ENCODE measurements around the gene ADAMTS2. TPM values are rescaled to one million over a fixed set of nuclear protein-coding genes. Genes with fewer than 3 reads are reported as not detected.

Gene ADAMTS2
- total RNA-seq, 2 experiments from 2014 or later = not detected

- no peak overlapping the region for H3K4me3 Mint-ChIP-seq
- no peak overlapping the region for H3K27ac Mint-ChIP-seq
- ATAC-seq (no peak), DNase-seq (no peak)
- H3K27me3 Mint-ChIP-seq (ENCODE audit: low read depth) = no peaks in the 10 kb centered on the region
- H3K36me3 Mint-ChIP-seq (ENCODE audit: low read depth) = no peaks in the 10 kb centered on the region
- H3K9me3 Mint-ChIP-seq (ENCODE audit: insufficient read depth) = no peaks in the 10 kb centered on the region
- ChIA-PET CTCF (no interaction called here), POLR2A (no interaction called here)
- H3K4me1 Mint-ChIP-seq (ENCODE audit: low read depth) = no peaks in the 10 kb centered on the region
These were observed 213.2 kb downstream of the ADAMTS2 start for GRCh38 chr5:179131886-179132585.

DNA sequence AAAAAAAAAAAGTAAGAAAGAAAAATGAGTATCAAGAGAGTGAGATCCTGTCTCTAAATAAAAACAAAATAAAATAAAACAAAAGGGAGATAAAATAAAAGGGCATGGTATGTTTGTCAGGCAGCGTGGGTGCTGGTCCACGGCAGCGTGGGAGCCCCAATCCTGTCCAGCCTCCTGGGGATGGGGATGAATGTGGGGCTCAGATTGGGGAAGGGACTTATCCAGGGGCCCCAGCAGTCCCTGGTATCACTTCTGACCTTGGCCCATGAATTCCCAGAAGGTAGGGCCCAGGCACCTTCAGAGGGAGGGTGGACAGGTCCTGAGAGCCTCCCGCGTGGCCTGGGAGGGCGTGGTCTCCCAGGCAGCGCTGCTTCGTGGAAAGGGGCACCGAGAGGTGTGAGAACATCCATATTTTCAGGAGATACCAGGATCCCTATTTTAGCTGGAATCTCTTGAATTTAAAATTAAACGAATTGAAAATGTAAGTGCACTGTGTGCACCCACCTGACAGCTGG is 213.9 kb downstream of the ADAMTS2 start:
- no peak overlapping the region for H3K27ac Mint-ChIP-seq
- CTCF ChIA-PET = no interaction called here
- no peak for DNase-seq
- H3K9me3 Mint-ChIP-seq (ENCODE audit: insufficient read depth) = no peaks in the 10 kb centered on the region
- no peaks in the 10 kb centered on the region for H3K27me3 Mint-ChIP-seq (ENCODE audit: low read depth)
- H3K4me1 Mint-ChIP-seq (ENCODE audit: low read depth) = no peaks in the 10 kb centered on the region
- POLR2A ChIA-PET = no interaction called here
- H3K4me3 Mint-ChIP-seq = no peak overlapping the region
- no peak for ATAC-seq
- no peaks in the 10 kb centered on the region for H3K36me3 Mint-ChIP-seq (ENCODE audit: low read depth)

GRCh38 chr5:179130101-179130681 is 215.1 kb downstream of the ADAMTS2 start:
- no peak overlapping the region for H3K4me3 Mint-ChIP-seq
- no peak overlapping the region for H3K27ac Mint-ChIP-seq
- no peaks in the 10 kb centered on the region for H3K36me3 Mint-ChIP-seq (ENCODE audit: low read depth)
- no peaks in the 10 kb centered on the region for H3K4me1 Mint-ChIP-seq (ENCODE audit: low read depth)
- ChIA-PET POLR2A (no interaction called here), CTCF (no interaction called here)
- ATAC-seq (no peak), DNase-seq (no peak)
- no peaks in the 10 kb centered on the region for H3K27me3 Mint-ChIP-seq (ENCODE audit: low read depth)
- no peaks in the 10 kb centered on the region for H3K9me3 Mint-ChIP-seq (ENCODE audit: insufficient read depth)

DNA sequence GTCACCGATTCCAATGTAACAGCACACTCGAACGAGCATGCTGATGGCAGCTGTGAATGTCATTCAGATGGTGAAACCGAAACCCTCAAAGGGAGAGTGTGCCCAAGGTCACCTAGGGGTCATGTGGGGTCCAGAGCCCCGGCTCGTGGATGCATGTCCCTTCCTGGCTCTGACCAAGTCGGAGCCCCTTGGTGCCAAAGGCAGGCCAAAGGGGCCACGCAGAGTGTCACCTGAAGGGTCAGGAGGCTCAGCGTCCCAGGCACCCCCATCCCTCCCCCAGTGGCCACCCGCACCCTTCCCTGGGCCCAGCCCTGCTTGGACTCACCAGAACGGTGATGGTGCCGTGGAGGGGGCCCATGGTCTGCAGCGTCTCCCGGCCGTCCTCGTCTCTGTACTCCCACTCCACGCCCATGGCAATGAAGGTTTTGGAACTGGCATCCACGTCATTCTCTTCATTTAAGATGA is 215.6 kb downstream of the ADAMTS2 start:
- H3K36me3 Mint-ChIP-seq (ENCODE audit: low read depth) = no peaks in the 10 kb centered on the region

GRCh38 chr5:179128976-179129375 is 216.3 kb downstream of the ADAMTS2 start:
- Mint-ChIP-seq H3K27ac (no peak overlapping the region), H3K4me3 (no peak overlapping the region), H3K36me3 (ENCODE audit: low read depth) (no peaks in the 10 kb centered on the region), H3K9me3 (ENCODE audit: insufficient read depth) (no peaks in the 10 kb centered on the region), H3K4me1 (ENCODE audit: low read depth) (no peaks in the 10 kb centered on the region), H3K27me3 (ENCODE audit: low read depth) (no peaks in the 10 kb centered on the region)
- ChIA-PET CTCF (no interaction called here), POLR2A (no interaction called here)
- DNase-seq (no peak), ATAC-seq (no peak)

More for the DNA sequence above, 215.6 kb downstream of the ADAMTS2 start:
- H3K27ac Mint-ChIP-seq = no peak overlapping the region
- DNase-seq = no peak
- ATAC-seq = no peak
- H3K27me3 Mint-ChIP-seq (ENCODE audit: low read depth) = no peaks in the 10 kb centered on the region
- no peak overlapping the region for H3K4me3 Mint-ChIP-seq
- H3K9me3 Mint-ChIP-seq (ENCODE audit: insufficient read depth) = no peaks in the 10 kb centered on the region
- ChIA-PET POLR2A (no interaction called here), CTCF (no interaction called here)
- H3K4me1 Mint-ChIP-seq (ENCODE audit: low read depth) = no peaks in the 10 kb centered on the region

GRCh38 chr5:179128041-179128365 is 217.3 kb downstream of the ADAMTS2 start:
- no peaks in the 10 kb centered on the region for H3K27me3 Mint-ChIP-seq (ENCODE audit: low read depth)
- DNase-seq = no peak
- no peak overlapping the region for H3K4me3 Mint-ChIP-seq
- CTCF ChIA-PET = no interaction called here
- no peak overlapping the region for H3K27ac Mint-ChIP-seq
- POLR2A ChIA-PET = no interaction called here
- no peaks in the 10 kb centered on the region for H3K9me3 Mint-ChIP-seq (ENCODE audit: insufficient read depth)
- no peaks in the 10 kb centered on the region for H3K36me3 Mint-ChIP-seq (ENCODE audit: low read depth)
- no peaks in the 10 kb centered on the region for H3K4me1 Mint-ChIP-seq (ENCODE audit: low read depth)
- ATAC-seq = no peak

DNA sequence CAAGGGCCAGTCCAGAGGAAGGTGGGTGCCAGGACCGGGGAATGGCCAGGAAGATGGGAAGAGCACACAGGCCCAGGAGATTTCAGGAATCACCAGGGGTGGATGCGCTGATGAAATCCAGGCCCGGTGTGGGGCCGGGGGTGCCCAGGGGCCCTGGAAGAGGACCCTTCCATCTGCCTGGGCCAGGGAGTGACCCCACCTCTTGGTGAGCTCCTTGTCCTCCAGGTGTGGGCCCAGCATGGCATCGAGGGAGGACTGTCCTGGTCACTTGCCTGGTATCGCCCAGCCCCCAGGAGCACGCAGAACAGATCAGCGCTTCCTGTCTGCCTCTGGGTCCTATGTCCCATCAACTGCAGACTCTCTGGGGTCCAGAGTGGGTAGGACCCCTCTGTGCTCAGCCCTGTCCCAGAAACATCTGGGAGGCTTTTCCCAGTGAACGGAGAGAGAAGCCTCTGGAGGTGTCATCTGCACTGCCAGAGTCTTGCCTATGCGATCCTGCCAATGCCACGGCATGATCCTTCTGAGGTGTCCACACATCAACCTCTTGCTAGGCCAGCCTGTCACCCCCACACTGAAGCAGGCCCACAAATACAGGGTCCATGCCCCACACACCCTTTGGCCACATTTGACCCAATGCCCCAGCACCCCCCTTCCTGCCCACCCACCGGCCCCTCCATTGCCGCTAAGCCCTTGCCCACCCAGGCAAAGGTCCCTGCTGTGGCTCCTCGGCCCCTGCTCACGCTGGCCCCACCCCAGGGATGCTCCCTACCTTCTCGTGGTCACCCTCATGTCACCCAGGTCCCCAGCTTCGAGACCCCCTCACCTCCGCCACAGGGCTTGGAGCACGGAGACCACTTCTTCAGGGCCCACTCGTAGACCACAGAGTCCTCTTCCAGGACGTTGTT is 217.9 kb downstream of the ADAMTS2 start:
- Mint-ChIP-seq H3K4me1 (ENCODE audit: low read depth) (no peaks in the 10 kb centered on the region), H3K4me3 (no peak overlapping the region), H3K27me3 (ENCODE audit: low read depth) (no peaks in the 10 kb centered on the region), H3K36me3 (ENCODE audit: low read depth) (no peaks in the 10 kb centered on the region), H3K27ac (no peak overlapping the region), H3K9me3 (ENCODE audit: insufficient read depth) (no peaks in the 10 kb centered on the region)
- POLR2A ChIA-PET = no interaction called here
- DNase-seq (no peak), ATAC-seq (no peak)
- CTCF ChIA-PET = no interaction called here

DNA sequence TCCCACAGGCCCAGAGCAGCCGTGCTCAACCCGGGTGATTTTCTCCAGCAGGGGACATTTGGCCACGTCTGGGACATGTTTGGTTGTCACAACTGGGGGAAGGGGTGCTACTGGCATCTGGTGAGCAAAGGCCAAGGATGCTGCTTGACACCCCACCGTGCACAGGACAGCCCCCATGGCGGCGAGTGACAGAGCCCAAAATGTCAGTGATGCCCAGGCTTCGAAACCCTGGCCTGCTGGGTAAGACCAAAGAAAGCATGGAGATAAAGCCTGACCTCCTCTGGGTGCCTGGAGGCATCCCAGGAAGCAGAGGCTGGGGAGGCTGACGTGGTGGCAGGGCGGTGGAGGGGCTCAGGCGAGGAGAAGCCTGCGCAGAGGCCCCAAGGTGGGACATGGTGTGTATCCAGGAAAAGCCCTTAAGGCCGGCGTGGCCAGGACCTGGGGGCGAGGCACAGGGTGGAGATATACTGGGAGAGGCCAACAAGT is 218.7 kb downstream of the ADAMTS2 start:
- Mint-ChIP-seq H3K4me1 (ENCODE audit: low read depth) (no peaks in the 10 kb centered on the region), H3K4me3 (no peak overlapping the region), H3K36me3 (ENCODE audit: low read depth) (no peaks in the 10 kb centered on the region), H3K9me3 (ENCODE audit: insufficient read depth) (no peaks in the 10 kb centered on the region), H3K27ac (no peak overlapping the region), H3K27me3 (ENCODE audit: low read depth) (no peaks in the 10 kb centered on the region)
- no peak for ATAC-seq
- DNase-seq = no peak
- POLR2A ChIA-PET = no interaction called here
- CTCF ChIA-PET = no interaction called here

DNA sequence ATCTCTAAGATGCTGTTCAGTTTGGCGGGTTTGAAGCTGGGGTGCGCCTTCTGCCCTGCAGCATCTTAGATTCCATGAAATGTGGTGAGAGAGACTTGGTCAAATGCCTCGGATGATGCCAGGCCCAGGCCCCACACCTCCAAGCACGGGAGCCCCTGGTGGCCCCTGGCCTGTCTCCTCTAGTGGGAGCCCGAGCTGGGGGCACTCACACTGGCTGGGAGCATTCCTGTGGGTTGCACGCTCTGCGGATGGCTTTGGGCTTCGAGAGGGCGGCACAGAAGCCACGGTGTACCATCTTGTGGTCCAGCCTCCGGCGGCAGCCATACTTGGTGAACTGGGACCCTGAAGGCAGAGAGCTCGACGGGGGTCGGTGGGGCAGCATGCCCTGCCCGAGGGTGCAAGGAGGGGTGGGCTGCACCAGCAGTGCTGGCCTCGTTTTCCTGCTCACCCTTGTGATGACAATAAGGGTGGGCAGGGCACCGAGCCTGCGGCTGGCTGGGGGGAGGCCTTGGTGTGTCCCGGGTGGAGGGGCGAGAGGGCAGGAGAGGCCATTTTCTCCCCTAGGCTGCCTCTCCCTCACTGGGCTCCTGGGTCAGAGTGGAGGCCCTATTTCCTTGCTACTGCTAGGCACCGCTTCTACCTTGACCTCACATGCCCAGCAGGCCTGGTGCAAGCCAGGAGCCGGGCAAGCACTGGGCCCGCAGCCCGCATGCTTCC is 219.3 kb downstream of the ADAMTS2 start:
- ChIA-PET CTCF (no interaction called here), POLR2A (no interaction called here)
- DNase-seq = no peak
- ATAC-seq = no peak
- H3K9me3 Mint-ChIP-seq (ENCODE audit: insufficient read depth) = no peaks in the 10 kb centered on the region
- no peaks in the 10 kb centered on the region for H3K4me1 Mint-ChIP-seq (ENCODE audit: low read depth)
- no peaks in the 10 kb centered on the region for H3K27me3 Mint-ChIP-seq (ENCODE audit: low read depth)
- no peak overlapping the region for H3K27ac Mint-ChIP-seq
- no peaks in the 10 kb centered on the region for H3K36me3 Mint-ChIP-seq (ENCODE audit: low read depth)
- no peak overlapping the region for H3K4me3 Mint-ChIP-seq

GRCh38 chr5:179124853-179125788 is 220.1 kb downstream of the ADAMTS2 start:
- DNase-seq (no peak), ATAC-seq (no peak)
- Mint-ChIP-seq H3K27me3 (ENCODE audit: low read depth) (no peaks in the 10 kb centered on the region), H3K4me3 (no peak overlapping the region), H3K9me3 (ENCODE audit: insufficient read depth) (peaks cover 2% of the 10 kb centered on the region), H3K36me3 (ENCODE audit: low read depth) (no peaks in the 10 kb centered on the region), H3K27ac (no peak overlapping the region), H3K4me1 (ENCODE audit: low read depth) (no peaks in the 10 kb centered on the region)
- POLR2A ChIA-PET = no interaction called here
- CTCF ChIA-PET = no interaction called here

DNA sequence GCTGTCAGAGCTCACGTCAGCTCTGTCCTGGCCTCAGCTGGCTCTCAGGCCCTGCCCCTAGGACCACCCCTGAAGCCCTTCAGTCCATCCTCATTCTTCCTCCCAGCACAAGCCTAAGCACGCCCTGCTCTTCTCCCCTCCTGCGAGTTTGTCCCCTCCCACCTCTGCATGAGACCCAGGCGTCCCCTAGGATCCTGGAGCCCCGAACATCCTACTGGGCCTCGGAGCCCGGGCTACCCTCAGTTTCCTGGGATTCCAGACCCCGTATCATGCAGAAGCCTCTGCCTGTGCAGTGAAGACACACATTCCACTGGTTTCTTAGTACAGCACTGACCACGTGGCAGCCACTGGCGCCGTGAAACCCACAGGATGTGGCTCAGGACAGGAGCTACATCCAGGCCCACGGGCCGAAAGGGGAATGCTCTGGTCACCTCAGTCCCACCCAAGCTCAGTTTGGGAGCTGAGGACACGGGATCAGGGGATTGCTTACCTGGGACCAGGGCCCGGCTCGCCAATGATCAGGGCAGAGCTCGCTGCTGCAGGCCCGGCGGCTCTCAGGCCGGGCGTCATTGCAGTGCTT is 220.9 kb downstream of the ADAMTS2 start:
- DNase-seq = no peak
- no peaks in the 10 kb centered on the region for H3K36me3 Mint-ChIP-seq (ENCODE audit: low read depth)
- ATAC-seq = no peak
- H3K27ac Mint-ChIP-seq = no peak overlapping the region
- POLR2A ChIA-PET = no interaction called here
- no peak overlapping the region for H3K4me3 Mint-ChIP-seq
- CTCF ChIA-PET = no interaction called here
- H3K9me3 Mint-ChIP-seq (ENCODE audit: insufficient read depth) = peaks cover 6% of the 10 kb centered on the region
- H3K4me1 Mint-ChIP-seq (ENCODE audit: low read depth) = no peaks in the 10 kb centered on the region
- no peaks in the 10 kb centered on the region for H3K27me3 Mint-ChIP-seq (ENCODE audit: low read depth)

Data from activated CD8-positive, alpha-beta T cell treated with anti-CD3 and anti-CD28 coated beads, Interleukin-2, amount 10 ng/mL, durations not matched to agents 7 days and 5 days (primary cell).